Body of pancreas (tissue), 4 donors: Measurements from ENCODE around the gene PRR7. TPM values are rescaled to one million over a fixed set of nuclear protein-coding genes. Genes with fewer than 3 reads are reported as not detected.
A peak's percentile ranks its signal among the peaks of the same experiment; 100 is the strongest.

Experiments
- ATAC-seq: fragments of 150-250 bp; one replicate; pipeline ENCODE4 v1.9.1; 2016
- DNase-seq, 4 donors: peaks; one replicate each; pipeline ENCODE4 v3.0.0-alpha.2; 2019
- H3K27ac ChIP-seq, 4 donors: fragments of 200-600 bp; sonication (generic); 1 replicate in 3 of 4; 2 replicates in 1 of 4; pipeline versions ENCODE4 v1.5.1 to v1.6.1; 2016 to 2019; ENCODE audit warnings: mild to moderate bottlenecking in 1 of 4, mixed read lengths in 1 of 4, moderate library complexity in 1 of 4
- H3K27me3 ChIP-seq, 2 donors: fragments of 200-600 bp; sonication (generic); one replicate each; pipeline ENCODE4 v1.6.0; 2016; ENCODE audit warnings: mild to moderate bottlenecking in 1 of 2
- H3K36me3 ChIP-seq, 2 donors: fragments of 200-600 bp; sonication (generic); replicated peaks in 1 of 2; 2 replicates each; pipeline ENCODE4 v1.5.1; 2016; ENCODE audit warnings: low read depth in 2 of 2; ENCODE audit not compliant: insufficient read depth in 1 of 2
- H3K4me1 ChIP-seq: fragments of 200-600 bp; sonication (generic); one replicate; pipeline ENCODE4 v1.6.0; 2016
- H3K4me3 ChIP-seq, 2 donors: fragments of 200-600 bp; sonication (generic); 1 replicate in 1 of 2; 2 replicates in 1 of 2; pipeline ENCODE4 v1.5.1; 2016 to 2019
- H3K9me3 ChIP-seq, 3 donors: fragments of 200-600 bp; sonication (generic); 1 replicate in 2 of 3; 2 replicates in 1 of 3; pipeline ENCODE4 v1.5.1; 2016
- POLR2A ChIP-seq, 3 donors: fragments of 450-650 bp; IDR thresholded peaks; one replicate each; pipeline ENCODE4 v1.6.1; 2016; ENCODE audit warnings: antibody characterized with exemption in 3 of 3, mild to moderate bottlenecking in 2 of 3
- WGBS, 2 donors: methylation state at CpG; one replicate each; pipeline ENCODE4 v1.1.5; 2017; 5-methylcytosine and 5-hydroxymethylcytosine counted together
- intact Hi-C: fragments of 100-400 bp; cut with DNase I; formaldehyde crosslinking; loops from one replicate; pipeline ENCODE4 v1.15.1; 2023
- total RNA-seq, 2 donors: library from RNA; depleted of rRNA; stranded (reverse); fragments of >200 nt; gene quantifications; one replicate each; pipeline ENCODE4 v1.1.0, GENCODE V29; 2016
- TF ChIP-seq, protein P1 (sequence below), 7 experiments: fragments of 450-650 bp in 4 of 7; fragments of 200-600 bp in 3 of 7; sonication (generic) in 3 of 7; IDR thresholded peaks; one replicate each; pipeline ENCODE4 v1.5.1; 2016 to 2019; ENCODE audit warnings: antibody characterized with exemption in 7 of 7

PRR7 gene
- total RNA-seq, 2 donors from 2014 or later: 0.78 to 1.3 TPM

DNA sequence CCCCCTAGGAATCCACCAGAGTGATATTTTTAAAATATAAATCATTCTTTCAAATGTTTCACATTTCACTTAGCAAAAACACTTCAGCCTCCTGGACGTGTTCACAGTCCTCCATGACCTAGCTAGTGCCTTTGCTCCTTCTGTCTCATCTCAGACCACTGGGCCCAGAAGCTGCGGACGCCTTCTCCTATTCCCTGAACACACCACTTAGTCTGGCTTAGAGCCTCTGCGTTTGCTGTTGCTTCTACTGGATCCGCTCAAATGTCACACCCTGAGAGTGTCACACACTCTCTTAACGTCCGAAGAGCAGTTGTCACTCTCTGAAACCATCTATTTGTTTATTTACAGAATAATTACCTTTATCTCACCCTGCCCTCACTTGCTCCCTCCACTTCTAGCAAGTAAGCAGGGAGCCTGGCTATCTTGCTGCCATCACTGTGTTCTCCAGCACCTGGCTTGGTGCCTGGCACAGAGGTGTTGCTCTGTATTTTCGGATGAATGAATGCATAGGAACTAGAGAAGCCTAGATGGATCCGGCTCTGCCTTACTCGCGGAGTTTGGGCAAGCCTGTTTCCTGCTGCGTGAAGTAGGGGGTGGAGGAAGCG lies 21.3 kb upstream of the PRR7 start:
- Histone ChIP-seq H3K27ac (peak overlapping the region; percentile 81 to 96 (median 93)), H3K4me3 (no peak overlapping the region), H3K9me3 (no peaks in the 10 kb centered on the region), H3K4me1 (peaks cover 23% of the 10 kb centered on the region), H3K36me3 (no peaks in the 10 kb centered on the region), H3K27me3 (no peaks in the 10 kb centered on the region)
- intact Hi-C loops: no loop called here
- WGBS, 2 donors: 37 to 46% methylated on average over 13 of the region's 13 CpGs
- DNase-seq (peak in 1 of 4 donors; percentile 17), ATAC-seq (no peak)
- no peak for TF ChIP-seq POLR2A (IDR thresholded peaks at IDR 0.05)
- TF ChIP-seq, protein P1, sequence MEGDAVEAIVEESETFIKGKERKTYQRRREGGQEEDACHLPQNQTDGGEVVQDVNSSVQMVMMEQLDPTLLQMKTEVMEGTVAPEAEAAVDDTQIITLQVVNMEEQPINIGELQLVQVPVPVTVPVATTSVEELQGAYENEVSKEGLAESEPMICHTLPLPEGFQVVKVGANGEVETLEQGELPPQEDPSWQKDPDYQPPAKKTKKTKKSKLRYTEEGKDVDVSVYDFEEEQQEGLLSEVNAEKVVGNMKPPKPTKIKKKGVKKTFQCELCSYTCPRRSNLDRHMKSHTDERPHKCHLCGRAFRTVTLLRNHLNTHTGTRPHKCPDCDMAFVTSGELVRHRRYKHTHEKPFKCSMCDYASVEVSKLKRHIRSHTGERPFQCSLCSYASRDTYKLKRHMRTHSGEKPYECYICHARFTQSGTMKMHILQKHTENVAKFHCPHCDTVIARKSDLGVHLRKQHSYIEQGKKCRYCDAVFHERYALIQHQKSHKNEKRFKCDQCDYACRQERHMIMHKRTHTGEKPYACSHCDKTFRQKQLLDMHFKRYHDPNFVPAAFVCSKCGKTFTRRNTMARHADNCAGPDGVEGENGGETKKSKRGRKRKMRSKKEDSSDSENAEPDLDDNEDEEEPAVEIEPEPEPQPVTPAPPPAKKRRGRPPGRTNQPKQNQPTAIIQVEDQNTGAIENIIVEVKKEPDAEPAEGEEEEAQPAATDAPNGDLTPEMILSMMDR (IDR thresholded peaks at IDR 0.05): no peak

DNA sequence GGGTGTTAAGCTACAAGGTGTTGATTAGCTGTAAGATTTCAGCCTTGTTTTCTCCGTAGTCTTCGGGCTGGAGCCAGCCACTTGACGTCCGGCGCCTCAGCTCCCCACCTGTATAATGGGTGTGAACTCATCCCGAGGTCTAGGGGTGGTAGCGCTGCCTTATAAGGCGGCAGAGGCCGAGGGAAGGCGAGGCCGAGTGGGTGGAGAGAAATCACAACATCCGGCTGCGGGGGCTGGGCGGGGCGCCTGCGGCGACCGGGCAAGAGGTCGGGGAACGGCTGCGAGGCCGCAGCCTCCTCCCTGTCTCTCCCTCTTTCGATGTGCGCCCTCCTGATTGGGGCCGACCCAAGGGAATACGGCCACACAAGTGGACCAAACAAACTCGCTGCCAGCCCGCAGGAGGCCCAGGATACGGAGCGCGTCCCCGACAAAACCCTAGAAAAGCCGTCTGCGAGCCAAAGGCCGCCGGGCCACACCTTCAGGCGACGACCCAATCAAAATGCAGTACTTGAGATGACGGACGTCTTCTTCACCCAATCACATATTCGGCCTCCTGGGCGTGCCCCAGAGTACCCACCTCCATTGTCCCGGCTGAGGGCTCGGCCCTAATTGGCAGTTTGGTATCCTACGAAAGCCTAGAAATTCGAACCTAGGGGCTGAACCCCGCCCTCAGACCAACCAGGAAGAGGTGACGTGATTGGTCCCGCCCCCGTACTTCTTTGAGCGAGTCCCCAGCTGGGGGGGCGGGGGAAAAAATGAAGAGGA lies 20.6 kb upstream of the PRR7 start:
- 1% methylated on average over 16 to 52 of the region's 52 CpGs for WGBS, 2 donors
- DNase-seq (peak; percentile 100), ATAC-seq (peak; percentile 93)
- H3K36me3 ChIP-seq: no peaks in the 10 kb centered on the region
- peaks cover 23% of the 10 kb centered on the region for H3K4me1 ChIP-seq
- intact Hi-C loops: no loop called here
- peak; percentile 52 to 85 (median 85) for TF ChIP-seq POLR2A (IDR thresholded peaks at IDR 0.05)
- TF ChIP-seq, protein P1 (IDR thresholded peaks at IDR 0.05): no peak
- no peaks in the 10 kb centered on the region for H3K27me3 ChIP-seq
- no peak overlapping the region for H3K4me3 ChIP-seq
- no peaks in the 10 kb centered on the region for H3K9me3 ChIP-seq
- H3K27ac ChIP-seq: peak overlapping the region; percentile 81 to 96 (median 93)

DNA sequence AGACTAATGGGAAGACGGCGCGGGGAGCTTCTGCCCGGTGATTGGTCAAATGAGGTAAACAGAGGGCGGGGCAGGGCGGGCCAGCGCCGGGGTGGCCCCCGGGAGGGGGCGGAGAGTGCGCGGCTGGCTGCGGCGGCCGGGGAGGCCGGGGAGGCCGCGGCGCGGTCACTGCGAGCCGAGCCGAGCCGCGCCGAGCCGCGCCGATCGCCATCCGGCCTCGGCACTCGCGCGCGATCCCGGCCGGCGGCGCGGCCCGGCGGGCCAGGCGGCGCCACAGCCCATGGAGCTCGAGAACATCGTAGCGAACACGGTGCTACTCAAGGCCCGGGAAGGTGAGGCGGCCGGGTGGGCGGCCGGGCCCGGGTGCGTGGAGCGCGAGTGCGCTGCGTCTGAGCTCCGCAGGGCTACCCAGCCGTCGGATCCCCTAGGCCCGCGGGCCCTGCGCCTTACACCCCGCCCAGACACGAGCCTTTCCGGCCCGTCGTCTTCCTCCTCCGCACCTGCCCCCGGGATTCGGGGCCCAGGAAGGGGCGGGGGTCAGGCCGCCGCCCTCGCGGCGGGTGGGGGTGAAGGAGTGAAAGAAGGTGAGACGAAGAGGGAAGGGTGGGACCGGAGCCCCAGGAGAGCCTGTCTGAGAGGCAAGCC lies 19.9 kb upstream of the PRR7 start, which contains the start of gene GRK6:
Gene GRK6, plus strand, starts transcription at position 111 of the 645 bp plus-strand sequence. Its CDS starts 170 bp downstream, at position 281.
- Histone ChIP-seq H3K36me3 (no peaks in the 10 kb centered on the region), H3K27me3 (no peaks in the 10 kb centered on the region), H3K9me3 (no peaks in the 10 kb centered on the region), H3K27ac (peak within 1 kb of the TSS; percentile 81 to 96 (median 93)), H3K4me3 (peak within 1 kb of the TSS; percentile 35 to 59), H3K4me1 (peaks cover 23% of the 10 kb centered on the region)
- ATAC-seq (peak; percentile 7), DNase-seq (peak; percentile 53 to 57 (median 56))
- 0 to 3% methylated on average over 29 to 57 of the region's 82 CpGs for WGBS, 2 donors
- TF ChIP-seq, protein P1 (IDR thresholded peaks at IDR 0.05): peak in 2 of 7 experiments; percentile 4 to 8
- TF ChIP-seq POLR2A (IDR thresholded peaks at IDR 0.05): peak in 1 of 3 donors; percentile 5
- intact Hi-C loops: no loop called here

DNA sequence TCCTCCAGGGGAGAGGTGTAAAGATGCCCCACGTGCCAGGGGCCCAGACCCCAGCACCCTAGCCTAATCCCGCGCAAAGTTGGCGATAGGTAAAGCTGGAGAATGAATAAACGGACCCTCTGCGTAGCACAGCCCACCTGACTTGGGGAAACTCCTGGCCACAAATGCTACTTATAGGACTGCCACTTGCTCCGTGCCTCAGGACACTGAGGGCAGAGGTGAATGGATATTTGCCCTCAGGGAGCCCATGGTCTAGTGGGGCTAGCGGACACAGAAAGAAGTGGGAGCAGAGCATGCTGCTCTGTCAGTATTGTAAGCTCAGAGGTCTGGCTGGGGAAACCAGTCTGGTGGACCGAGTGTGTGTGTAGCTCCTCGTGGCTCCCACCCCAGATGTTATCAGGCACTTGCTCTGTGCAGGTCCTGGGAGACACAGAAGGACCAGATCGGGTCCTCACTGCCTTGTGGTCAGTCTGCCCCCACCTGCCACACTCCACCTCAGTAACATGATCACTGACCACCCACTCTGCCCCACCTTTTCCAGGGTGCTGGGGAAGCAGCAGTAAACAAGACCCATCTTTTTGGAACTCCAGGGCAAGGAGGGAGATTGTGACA lies 19.3 kb upstream of the PRR7 start:
- Histone ChIP-seq H3K27me3 (no peaks in the 10 kb centered on the region), H3K36me3 (peaks cover 0 to 2% of the 10 kb centered on the region in 2 donors), H3K4me3 (peak overlapping the region; percentile 35 to 59), H3K4me1 (peaks cover 23% of the 10 kb centered on the region), H3K9me3 (no peaks in the 10 kb centered on the region), H3K27ac (peak overlapping the region; percentile 79 to 92 (median 88))
- no peak for TF ChIP-seq POLR2A (IDR thresholded peaks at IDR 0.05)
- TF ChIP-seq, protein P1 (IDR thresholded peaks at IDR 0.05): no peak
- 10 to 11% methylated on average over 7 to 11 of the region's 11 CpGs for WGBS, 2 donors
- intact Hi-C loops: no loop called here
- ATAC-seq: no peak
- DNase-seq: peak in 1 of 4 donors; percentile 15
